ENCODE results near the gene TMA7.

DNA sequence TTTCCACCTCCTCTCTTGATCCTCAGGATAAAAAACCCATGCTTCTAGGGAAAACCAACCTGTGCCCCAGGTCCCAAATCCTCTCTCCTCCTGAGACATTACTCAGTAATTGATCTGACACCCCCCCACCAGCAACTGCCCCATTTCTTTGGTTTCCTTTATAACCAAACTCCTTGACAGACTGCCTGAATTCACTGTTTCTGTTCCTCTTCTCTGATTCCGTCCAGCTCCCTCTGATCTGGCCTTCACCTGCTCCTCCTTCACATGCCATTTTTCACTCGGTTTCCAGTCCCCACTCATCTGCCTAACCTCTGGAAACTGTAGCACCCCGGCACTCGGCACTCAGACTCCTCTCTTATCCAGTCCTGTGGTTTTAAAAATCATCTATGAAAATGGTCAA is 2.2 kb upstream of the TMA7 start:
- TF ChIP-seq, protein P1, sequence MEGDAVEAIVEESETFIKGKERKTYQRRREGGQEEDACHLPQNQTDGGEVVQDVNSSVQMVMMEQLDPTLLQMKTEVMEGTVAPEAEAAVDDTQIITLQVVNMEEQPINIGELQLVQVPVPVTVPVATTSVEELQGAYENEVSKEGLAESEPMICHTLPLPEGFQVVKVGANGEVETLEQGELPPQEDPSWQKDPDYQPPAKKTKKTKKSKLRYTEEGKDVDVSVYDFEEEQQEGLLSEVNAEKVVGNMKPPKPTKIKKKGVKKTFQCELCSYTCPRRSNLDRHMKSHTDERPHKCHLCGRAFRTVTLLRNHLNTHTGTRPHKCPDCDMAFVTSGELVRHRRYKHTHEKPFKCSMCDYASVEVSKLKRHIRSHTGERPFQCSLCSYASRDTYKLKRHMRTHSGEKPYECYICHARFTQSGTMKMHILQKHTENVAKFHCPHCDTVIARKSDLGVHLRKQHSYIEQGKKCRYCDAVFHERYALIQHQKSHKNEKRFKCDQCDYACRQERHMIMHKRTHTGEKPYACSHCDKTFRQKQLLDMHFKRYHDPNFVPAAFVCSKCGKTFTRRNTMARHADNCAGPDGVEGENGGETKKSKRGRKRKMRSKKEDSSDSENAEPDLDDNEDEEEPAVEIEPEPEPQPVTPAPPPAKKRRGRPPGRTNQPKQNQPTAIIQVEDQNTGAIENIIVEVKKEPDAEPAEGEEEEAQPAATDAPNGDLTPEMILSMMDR (IDR thresholded peaks at IDR 0.05) = no peak
- TF ChIP-seq POLR2A (IDR thresholded peaks at IDR 0.05) = no peak

Data from breast epithelium (tissue), 3 donors.